IMR-90 (cell line): ENCODE results near the gene TMEM72. TPM values are rescaled to one million over a fixed set of nuclear protein-coding genes. Genes with fewer than 3 reads are reported as not detected.

Source experiments
- ATAC-seq: fragments of 200-7000 bp; cut with Tn5 transposase; 2 replicates; pipeline ENCODE4 v1.9.1; 2020; ENCODE audit warnings: low read depth, mild to moderate bottlenecking, moderate library complexity
- BruUV-seq: library from RNA; stranded (reverse); fragments of 400-500 nt; replicated peaks from 2 replicates; lab custom pipeline; 2021; lab: Mats Ljungman, UMichigan
- CTCF ChIA-PET: fragments of 300-600 bp; formaldehyde crosslinking; extraction: SDS; loops from one replicate; lab custom pipeline; 2021; ENCODE audit warnings: antibody characterized with exemption; lab: Yijun Ruan, JAX
- POLR2A ChIA-PET: fragments of 300-600 bp; sonication (Branson Sonifier 250); formaldehyde crosslinking; loops from one replicate; lab custom pipeline; 2022; ENCODE audit warnings: antibody characterized with exemption; ENCODE audit not compliant: unreplicated experiment; lab: Charles Lee
- DNase-seq: peaks from one replicate; pipeline ENCODE4 v3.0.0; 2013
- H2AFZ ChIP-seq: replicated peaks from 2 replicates; pipeline ENCODE3; 2013; ENCODE audit warnings: low read length, mild to moderate bottlenecking; ENCODE audit not compliant: poor library complexity
- H2AK5ac ChIP-seq: 2 replicates; pipeline ENCODE4 v1.6.1; 2013; ENCODE audit warnings: low read depth, low read length, inconsistent platforms
- H2AK9ac ChIP-seq: replicated peaks from 2 replicates; pipeline ENCODE3; 2013; ENCODE audit warnings: mild to moderate bottlenecking, low read depth, low read length, moderate library complexity; ENCODE audit not compliant: poor library complexity
- H2BK120ac ChIP-seq: 2 replicates; pipeline ENCODE4 v1.6.1; 2013; ENCODE audit warnings: low read depth, low read length, inconsistent platforms
- H2BK15ac ChIP-seq: 3 replicates; pipeline ENCODE4 v1.6.1; 2013; ENCODE audit warnings: low read depth, low read length, inconsistent platforms
- H2BK20ac ChIP-seq: 2 replicates; pipeline ENCODE4 v1.6.1; 2013; ENCODE audit warnings: low read depth, mild to moderate bottlenecking, inconsistent platforms, low read length, moderate library complexity
- H2BK5ac ChIP-seq: 2 replicates; pipeline ENCODE4 v1.6.1; 2013; ENCODE audit warnings: mild to moderate bottlenecking, low read depth, low read length, inconsistent platforms; ENCODE audit not compliant: poor library complexity, severe bottlenecking
- H3K14ac ChIP-seq: replicated peaks from 2 replicates; pipeline ENCODE4 v1.6.1; 2013; ENCODE audit warnings: low read depth, low read length, inconsistent platforms
- H3K18ac ChIP-seq: 2 replicates; pipeline ENCODE4 v1.6.1; 2013; ENCODE audit warnings: low read depth, low read length, control low read depth
- H3K23ac ChIP-seq: 2 replicates; pipeline ENCODE4 v1.6.1; 2013; ENCODE audit warnings: low read depth, low read length, inconsistent platforms
- H3K27ac ChIP-seq: 2 replicates; pipeline ENCODE4 v1.5.1; 2013; ENCODE audit warnings: mild to moderate bottlenecking, control low read depth, low read length; ENCODE audit not compliant: insufficient read depth
- H3K27me3 ChIP-seq: 2 replicates; pipeline ENCODE4 v1.6.1; 2013; ENCODE audit warnings: low read length; ENCODE audit not compliant: control insufficient read depth, insufficient read depth
- H3K36me3 ChIP-seq: 2 replicates; pipeline ENCODE4 v1.6.1; 2013; ENCODE audit warnings: low read length, mixed read lengths; ENCODE audit not compliant: control insufficient read depth, insufficient read depth
- H3K4ac ChIP-seq: 2 replicates; pipeline ENCODE4 v1.6.1; 2013; ENCODE audit warnings: low read depth, low read length, inconsistent platforms
- H3K4me1 ChIP-seq: 2 replicates; pipeline ENCODE4 v1.6.1; 2013; ENCODE audit warnings: low read length, mixed read lengths; ENCODE audit not compliant: control insufficient read depth, insufficient read depth
- H3K4me2 ChIP-seq: 2 replicates; pipeline ENCODE4 v1.6.1; 2013; ENCODE audit warnings: low read depth, mild to moderate bottlenecking, control low read depth, low read length, moderate library complexity
- H3K4me3 ChIP-seq: 2 replicates; pipeline ENCODE4 v1.5.1; 2013; ENCODE audit warnings: low read depth, mild to moderate bottlenecking, control low read depth, low read length, moderate library complexity; ENCODE audit not compliant: insufficient read depth
- H3K56ac ChIP-seq: 2 replicates; pipeline ENCODE4 v1.6.1; 2013; ENCODE audit warnings: low read length, inconsistent platforms; ENCODE audit not compliant: insufficient read depth; ENCODE audit errors: extremely low read depth
- H3K79me1 ChIP-seq, 2 experiments: 2 replicates each; pipeline ENCODE4 v1.6.1; 2013; ENCODE audit warnings: low read length in 2 of 2, inconsistent platforms in 1 of 2, low read depth in 1 of 2
- H3K9ac ChIP-seq: 2 replicates; pipeline ENCODE4 v1.6.1; 2013; ENCODE audit warnings: low read depth, low read length, control low read depth
- H3K9me1 ChIP-seq: 2 replicates; pipeline ENCODE4 v1.6.1; 2013; ENCODE audit warnings: low read length, inconsistent platforms; ENCODE audit not compliant: insufficient read depth
- H3K9me3 ChIP-seq: 2 replicates; pipeline ENCODE4 v1.6.1; 2013; ENCODE audit warnings: low read length; ENCODE audit not compliant: control insufficient read depth, insufficient read depth
- H4K20me1 ChIP-seq: 2 replicates; pipeline ENCODE4 v1.6.1; 2013; ENCODE audit warnings: low read length, inconsistent platforms; ENCODE audit not compliant: insufficient read depth
- H4K5ac ChIP-seq: 2 replicates; pipeline ENCODE4 v1.6.1; 2013; ENCODE audit warnings: mild to moderate bottlenecking, low read depth, low read length, control low read depth
- H4K8ac ChIP-seq, 2 experiments: 2 replicates each; pipeline ENCODE4 v1.6.1; 2013; ENCODE audit warnings: low read depth in 2 of 2, low read length in 2 of 2, control low read depth in 1 of 2, inconsistent platforms in 1 of 2
- H4K91ac ChIP-seq: 2 replicates; pipeline ENCODE4 v1.6.1; 2013; ENCODE audit warnings: low read depth, low read length, inconsistent platforms; ENCODE audit not compliant: insufficient read depth
- BHLHE40 ChIP-seq: fragments of 150-350 bp; IDR thresholded peaks from 2 replicates; pipeline ENCODE4 v1.6.1; 2016; ENCODE audit warnings: mild to moderate bottlenecking, low read depth, low read length
- ELK1 ChIP-seq: fragments of 150-350 bp; IDR thresholded peaks from 2 replicates; pipeline ENCODE4 v1.6.1; 2016; ENCODE audit warnings: low read depth, mild to moderate bottlenecking, low read length, moderate library complexity, borderline replicate concordance
- MAZ ChIP-seq: IDR thresholded peaks from 2 replicates; pipeline ENCODE4 v1.6.1; 2012; ENCODE audit warnings: low read depth, mild to moderate bottlenecking, low read length, improper control_type of control experiment, moderate library complexity, borderline replicate concordance
- POLR2A ChIP-seq: IDR thresholded peaks from 2 replicates; pipeline ENCODE4 v1.6.1; 2012; ENCODE audit warnings: mild to moderate bottlenecking, low read depth, low read length
- RAD21 ChIP-seq: IDR thresholded peaks from 2 replicates; pipeline ENCODE4 v1.6.1; 2012; ENCODE audit warnings: low read length, improper control_type of control experiment
- RCOR1 ChIP-seq: IDR thresholded peaks from 2 replicates; pipeline ENCODE4 v1.6.1; 2012; ENCODE audit warnings: mild to moderate bottlenecking, low read length, improper control_type of control experiment; ENCODE audit not compliant: insufficient replicate concordance
- RFX5 ChIP-seq: IDR thresholded peaks from 2 replicates; pipeline ENCODE4 v1.8.0; 2012; ENCODE audit warnings: low read depth, mild to moderate bottlenecking, low read length, moderate library complexity
- SMC3 ChIP-seq: fragments of 150-350 bp; IDR thresholded peaks from 2 replicates; pipeline ENCODE4 v1.6.1; 2016; ENCODE audit warnings: low read depth, mild to moderate bottlenecking, antibody characterized with exemption, low read length, moderate library complexity
- USF2 ChIP-seq: fragments of 150-350 bp; IDR thresholded peaks from 2 replicates; pipeline ENCODE4 v1.6.1; 2017; ENCODE audit warnings: mild to moderate bottlenecking, antibody characterized with exemption, low read length, low read depth
- WGBS, 2 experiments: methylation state at CpG; one replicate each; pipeline versions ENCODE4 v1.1.5 to v1.1.7; 2013; ENCODE audit warnings: missing lambda C conversion rate in 2 of 2; ENCODE audit not compliant: insufficient read length in 1 of 2; ENCODE audit errors: extremely low coverage in 2 of 2; 5-methylcytosine and 5-hydroxymethylcytosine counted together
- dilution Hi-C: fragments of 300-500 bp; cut with HindIII; formaldehyde crosslinking; loops from one replicate; pipeline ENCODE4 v1.14.3; 2018; ENCODE audit warnings: low sequenced_read_pairs; ENCODE audit not compliant: unreplicated experiment
- in situ Hi-C: fragments of 300-500 bp; cut with MboI; formaldehyde crosslinking; loops from 3 replicates; pipeline ENCODE4 v1.14.3; 2019; ENCODE audit warnings: low sequenced_read_pairs, inconsistent platforms, mixed read lengths
- intact Hi-C: fragments of 100-400 bp; cut with micrococcal nuclease; formaldehyde crosslinking; loops from 2 replicates; pipeline ENCODE4 v1.10.0; 2022
- polyA plus RNA-seq, 3 experiments: library from polyadenylated mRNA; depleted of rRNA; stranded (reverse); fragments of >200 nt; gene quantifications; 2 replicates each; pipeline ENCODE4 v1.2.3, GENCODE V29; 2012; ENCODE audit warnings: low replicate concordance in 1 of 3
- total RNA-seq: library from RNA; depleted of rRNA; stranded (reverse); fragments of >200 nt; gene quantifications from 2 replicates; pipeline ENCODE4 v1.2.3, GENCODE V29; 2012

TMEM72 gene
- total and polyA plus RNA-seq, 2 of the 4 experiments (the other 2 are of a cell fraction), result not detected

- peak overlapping the region; percentile 97 for H2BK5ac ChIP-seq
- H3K27ac ChIP-seq, result peak overlapping the region; percentile 97
- WGBS, 2 experiments, result 90% methylated on average over 8 of the region's 13 CpGs; no CpG with 5 or more reads in 1 of the 2 experiments
- POLR2A ChIA-PET, result interaction anchor here (0.6 kb wide), 1 partner anchor 14 kb away, joined by 5 read pairs; no protein-coding TSS in a partner anchor
- peaks cover 15% of the 10 kb centered on the region; the same call in 1 of the 2 replicates for H3K36me3 ChIP-seq
- H2BK15ac ChIP-seq, result peak overlapping the region; percentile 93; the same call in 2 of the 3 replicates
- no peak for DNase-seq
- H3K27me3 ChIP-seq, result no peaks in the 10 kb centered on the region
- H2AK5ac ChIP-seq, result peak overlapping the region; percentile 85
- H3K4me1 ChIP-seq, result peaks cover 70% of the 10 kb centered on the region
- no peaks in the 10 kb centered on the region for H3K9me3 ChIP-seq
- in situ Hi-C loops, result loop anchor here (25.0 kb wide), 4 partner anchors 1033 to 1842 kb away; partner anchors contain the start of genes CSGALNACT2 and HNRNPF
- peak overlapping the region; percentile 97 for H4K91ac ChIP-seq
- peak overlapping the region; percentile 92 for H4K5ac ChIP-seq
- no peak overlapping the region for H3K56ac ChIP-seq
- H3K4me3 ChIP-seq, result no peak overlapping the region
- peak overlapping the region; percentile 85 for H2AK9ac ChIP-seq
- peak overlapping the region; percentile 75 to 77; a peak in 3 of 4 replicates for H4K8ac ChIP-seq
- peak overlapping the region; percentile 84; the same call in 1 of the 2 replicates for H3K14ac ChIP-seq
- H4K20me1 ChIP-seq, result no peaks in the 10 kb centered on the region; the same call in 1 of the 2 replicates
- TF ChIP-seq POLR2A (no peak), RCOR1 (no peak), RAD21 (no peak), USF2 (no peak), MAZ (no peak), RFX5 (no peak), BHLHE40 (no peak), ELK1 (no peak), SMC3 (no peak)
- peaks cover 3 to 67% of the 10 kb centered on the region in 2 experiments; a peak in 3 of 4 replicates for H3K79me1 ChIP-seq
- no TSS peak for BruUV-seq
- peaks cover 45% of the 10 kb centered on the region for H3K9me1 ChIP-seq
- peak overlapping the region; percentile 80 for H2AFZ ChIP-seq
- no peak for ATAC-seq
- peak overlapping the region; percentile 92 for H2BK120ac ChIP-seq
- dilution Hi-C loops, result no loop called here
- CTCF ChIA-PET, result interaction anchor here (0.7 to 1.3 kb wide), 2 partner anchors 47 kb away, joined by 3 to 4 read pairs; no protein-coding TSS in a partner anchor
- H2BK20ac ChIP-seq, result peak overlapping the region; percentile 95
- H3K4ac ChIP-seq, result peak overlapping the region; percentile 86
- peak overlapping the region; percentile 94 for H3K18ac ChIP-seq
- peak overlapping the region; percentile 34; the same call in 1 of the 2 replicates for H3K23ac ChIP-seq
- 0 out of 2 replicates have a peak overlapping the region, but pooled peaks have one; percentile 10 for H3K9ac ChIP-seq
- H3K4me2 ChIP-seq, result no peak overlapping the region
- intact Hi-C loops, result loop anchor here (2.0 kb wide), 1 partner anchor 21 kb away; the partner anchor contains the start of gene ZNF22
Measured at GRCh38 chr10:44979281-44980191, 68.4 kb downstream of the TMEM72 start.
